ENCODE results near the gene CPO. TPM values are rescaled to one million over a fixed set of nuclear protein-coding genes. Genes with fewer than 3 reads are reported as not detected.

CPO gene
- total RNA-seq, 1 donor from 2014 or later: not detected

DNA sequence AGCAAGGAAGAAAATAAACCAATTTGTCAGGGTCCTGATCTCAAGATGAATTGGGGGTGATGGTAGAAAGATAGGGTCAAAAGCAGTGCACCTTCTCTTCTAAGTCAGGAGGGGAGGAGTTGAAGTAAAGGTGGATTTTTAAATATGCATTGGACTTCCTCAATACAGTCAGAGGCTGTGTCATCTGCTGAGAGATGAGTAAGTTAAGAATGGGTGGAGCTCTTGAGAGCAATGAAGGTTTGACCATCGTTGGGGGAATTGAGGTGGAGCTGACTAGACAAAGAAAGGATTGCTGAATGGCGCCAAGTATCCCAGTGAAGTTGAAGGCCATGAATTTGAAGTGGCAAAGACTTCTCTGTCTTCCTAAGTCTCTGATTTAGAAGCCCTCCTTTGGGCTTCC, 18.4 kb upstream of the CPO start:
- TF ChIP-seq, protein P1, sequence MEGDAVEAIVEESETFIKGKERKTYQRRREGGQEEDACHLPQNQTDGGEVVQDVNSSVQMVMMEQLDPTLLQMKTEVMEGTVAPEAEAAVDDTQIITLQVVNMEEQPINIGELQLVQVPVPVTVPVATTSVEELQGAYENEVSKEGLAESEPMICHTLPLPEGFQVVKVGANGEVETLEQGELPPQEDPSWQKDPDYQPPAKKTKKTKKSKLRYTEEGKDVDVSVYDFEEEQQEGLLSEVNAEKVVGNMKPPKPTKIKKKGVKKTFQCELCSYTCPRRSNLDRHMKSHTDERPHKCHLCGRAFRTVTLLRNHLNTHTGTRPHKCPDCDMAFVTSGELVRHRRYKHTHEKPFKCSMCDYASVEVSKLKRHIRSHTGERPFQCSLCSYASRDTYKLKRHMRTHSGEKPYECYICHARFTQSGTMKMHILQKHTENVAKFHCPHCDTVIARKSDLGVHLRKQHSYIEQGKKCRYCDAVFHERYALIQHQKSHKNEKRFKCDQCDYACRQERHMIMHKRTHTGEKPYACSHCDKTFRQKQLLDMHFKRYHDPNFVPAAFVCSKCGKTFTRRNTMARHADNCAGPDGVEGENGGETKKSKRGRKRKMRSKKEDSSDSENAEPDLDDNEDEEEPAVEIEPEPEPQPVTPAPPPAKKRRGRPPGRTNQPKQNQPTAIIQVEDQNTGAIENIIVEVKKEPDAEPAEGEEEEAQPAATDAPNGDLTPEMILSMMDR (IDR thresholded peaks at IDR 0.05; ENCODE audit: insufficient read depth, low read length, severe bottlenecking): no peak
- no peaks in the 10 kb centered on the region for H3K36me3 ChIP-seq (ENCODE audit: control insufficient read depth, insufficient read depth, low read length)
- FAIRE-seq (no peak), DNase-seq (ENCODE audit: low read depth) (peak; percentile 74)
- H3K4me3 ChIP-seq (ENCODE audit: low read depth, low read length): no peak overlapping the region
- H3K27me3 ChIP-seq (ENCODE audit: control insufficient read depth, insufficient read depth, low read length): no peaks in the 10 kb centered on the region

DNA sequence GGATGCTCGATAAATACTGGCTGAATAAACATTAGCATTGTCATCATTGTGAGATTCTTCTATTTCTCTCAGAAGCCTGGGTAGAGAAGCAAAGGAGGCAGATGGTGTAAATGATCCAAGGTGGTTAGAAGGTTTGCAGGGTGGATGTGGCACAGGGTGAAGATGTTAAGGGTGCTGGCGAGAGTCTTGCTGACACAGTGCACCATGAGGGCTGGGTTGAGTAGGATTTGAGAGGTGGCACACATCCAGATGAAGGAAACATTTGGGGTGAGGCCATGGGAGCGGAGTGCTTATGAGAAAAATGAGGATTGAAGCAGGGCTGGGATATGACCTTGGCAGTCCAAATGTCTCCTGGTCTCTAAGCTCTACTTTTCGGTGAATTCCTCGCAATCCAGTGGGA, 17.8 kb upstream of the CPO start:
- Histone ChIP-seq H3K4me3 (ENCODE audit: low read depth, low read length) (no peak overlapping the region), H3K27me3 (ENCODE audit: control insufficient read depth, insufficient read depth, low read length) (no peaks in the 10 kb centered on the region), H3K36me3 (ENCODE audit: control insufficient read depth, insufficient read depth, low read length) (no peaks in the 10 kb centered on the region)
- no peak for FAIRE-seq
- TF ChIP-seq, protein P1 (IDR thresholded peaks at IDR 0.05; ENCODE audit: insufficient read depth, low read length, severe bottlenecking): no peak
- no peak for DNase-seq (ENCODE audit: low read depth)

DNA sequence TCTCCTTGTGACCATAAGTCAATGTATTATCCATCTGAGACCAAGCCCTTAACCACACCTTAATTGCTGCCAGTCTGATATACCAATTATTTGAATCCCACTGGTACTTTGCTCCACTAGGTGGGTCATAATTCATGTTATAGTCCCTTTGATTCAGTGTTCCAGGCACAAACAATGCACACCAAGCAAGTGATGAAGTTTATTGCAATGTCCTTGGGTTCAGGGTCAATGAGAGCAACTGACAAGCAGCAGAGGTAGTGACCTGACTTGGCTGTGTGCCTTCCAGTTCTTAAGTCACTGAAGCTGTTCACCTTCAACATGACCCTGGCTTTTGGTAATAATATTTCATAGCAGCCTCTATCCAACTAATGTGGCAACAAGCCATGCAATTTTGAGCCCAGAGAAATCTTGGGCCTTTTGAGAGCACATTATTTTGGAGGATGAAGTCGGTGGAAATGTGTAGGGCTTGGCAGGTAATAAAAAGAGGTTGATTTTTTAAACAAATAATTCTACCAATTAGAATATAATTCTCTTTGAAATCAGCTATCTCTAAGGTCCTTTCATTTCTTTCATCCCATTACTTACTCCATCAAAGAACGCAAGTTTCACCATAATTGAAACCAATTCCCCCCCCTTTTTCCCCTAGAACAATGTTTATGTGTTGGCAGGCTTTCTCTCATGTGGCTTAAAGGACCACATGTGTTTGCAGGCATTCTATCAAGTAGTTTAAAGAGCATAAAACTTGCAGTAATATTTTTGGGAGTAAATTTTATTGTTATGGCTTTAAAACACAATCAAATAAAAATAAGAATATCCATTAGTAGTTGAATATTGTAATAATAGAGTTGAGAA, 3.1 kb upstream of the CPO start:
- no peak for FAIRE-seq
- Histone ChIP-seq H3K4me3 (ENCODE audit: low read depth, low read length) (no peak overlapping the region), H3K36me3 (ENCODE audit: control insufficient read depth, insufficient read depth, low read length) (no peaks in the 10 kb centered on the region), H3K27me3 (ENCODE audit: control insufficient read depth, insufficient read depth, low read length) (no peaks in the 10 kb centered on the region)
- TF ChIP-seq, protein P1 (IDR thresholded peaks at IDR 0.05; ENCODE audit: insufficient read depth, low read length, severe bottlenecking): no peak
- no peak for DNase-seq (ENCODE audit: low read depth)

DNA sequence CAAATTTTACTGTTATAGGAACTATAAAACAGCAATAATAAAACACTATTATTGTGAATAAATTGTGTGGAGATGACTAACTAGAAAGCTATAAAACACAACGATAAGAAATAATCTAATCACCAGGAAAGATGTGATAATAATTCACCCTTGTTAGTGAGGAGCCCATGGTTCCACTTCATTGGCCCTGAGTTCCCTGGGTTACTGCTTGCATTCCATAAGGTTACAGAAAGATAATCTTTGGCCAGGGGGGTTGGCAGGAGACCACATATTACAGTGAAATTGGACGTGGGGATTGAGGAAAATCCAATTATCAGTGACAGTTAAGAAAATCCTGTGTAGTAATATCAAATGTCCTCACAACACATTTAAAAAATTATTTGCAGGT, 2.5 kb upstream of the CPO start:
- Histone ChIP-seq H3K36me3 (ENCODE audit: control insufficient read depth, insufficient read depth, low read length) (no peaks in the 10 kb centered on the region), H3K27me3 (ENCODE audit: control insufficient read depth, insufficient read depth, low read length) (no peaks in the 10 kb centered on the region), H3K4me3 (ENCODE audit: low read depth, low read length) (no peak overlapping the region)
- FAIRE-seq (no peak), DNase-seq (ENCODE audit: low read depth) (no peak)
- TF ChIP-seq, protein P1 (IDR thresholded peaks at IDR 0.05; ENCODE audit: insufficient read depth, low read length, severe bottlenecking): no peak

DNA sequence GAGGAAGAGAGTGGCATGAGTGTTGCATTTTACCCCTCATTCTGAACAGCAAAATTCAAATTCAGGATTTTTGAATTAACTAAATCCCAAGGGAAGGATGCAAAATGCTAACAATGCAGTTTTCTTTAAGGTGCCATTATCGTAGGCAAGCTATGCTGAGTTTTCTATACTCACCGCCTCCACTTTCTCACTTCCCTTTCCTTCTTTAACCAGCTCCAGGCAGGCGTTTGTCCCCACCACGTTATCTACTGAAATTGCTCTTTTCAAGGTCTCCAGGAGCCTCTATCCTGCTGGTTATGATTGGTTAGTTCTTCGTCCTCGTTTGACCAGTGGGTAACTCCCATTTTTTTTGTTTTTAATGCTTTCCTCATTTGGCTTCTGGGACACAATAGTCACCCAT, 1.8 kb upstream of the CPO start:
- FAIRE-seq: no peak
- no peak for DNase-seq (ENCODE audit: low read depth)
- Histone ChIP-seq H3K36me3 (ENCODE audit: control insufficient read depth, insufficient read depth, low read length) (no peaks in the 10 kb centered on the region), H3K27me3 (ENCODE audit: control insufficient read depth, insufficient read depth, low read length) (no peaks in the 10 kb centered on the region), H3K4me3 (ENCODE audit: low read depth, low read length) (no peak overlapping the region)
- TF ChIP-seq, protein P1 (IDR thresholded peaks at IDR 0.05; ENCODE audit: insufficient read depth, low read length, severe bottlenecking): no peak

DNA sequence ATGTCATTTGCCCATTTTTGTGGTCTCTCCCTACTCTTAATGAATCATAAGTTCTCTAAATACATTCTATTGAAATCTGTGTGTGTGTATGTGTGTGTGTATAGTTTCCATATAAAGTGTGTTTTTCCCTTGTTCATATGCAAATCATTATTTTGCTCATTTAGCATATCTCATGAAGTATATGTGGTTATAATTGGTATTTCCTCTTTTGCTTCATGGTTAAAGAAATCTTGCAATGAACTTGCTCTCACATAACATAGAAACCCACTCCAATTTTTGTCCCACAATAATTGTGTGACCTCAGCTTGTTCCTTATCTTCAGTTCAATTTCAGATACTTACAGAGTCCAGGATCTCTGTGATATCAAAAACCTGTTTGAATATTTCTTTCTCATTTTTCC, 1.2 kb downstream of the CPO start:
- TF ChIP-seq, protein P1 (IDR thresholded peaks at IDR 0.05; ENCODE audit: insufficient read depth, low read length, severe bottlenecking): no peak

More for the DNA sequence above, 1.2 kb downstream of the CPO start:
- FAIRE-seq (no peak), DNase-seq (ENCODE audit: low read depth) (no peak)
- H3K36me3 ChIP-seq (ENCODE audit: control insufficient read depth, insufficient read depth, low read length): no peaks in the 10 kb centered on the region
- H3K4me3 ChIP-seq (ENCODE audit: low read depth, low read length): no peak overlapping the region
- no peaks in the 10 kb centered on the region for H3K27me3 ChIP-seq (ENCODE audit: control insufficient read depth, insufficient read depth, low read length)
